ENCODE measurements around the gene AKTIP. TPM values are rescaled to one million over a fixed set of nuclear protein-coding genes. Genes with fewer than 3 reads are reported as not detected.
"Not testable (repeated sequence)": the region's sequence is repeated elsewhere in the genome, so short reads cannot be mapped to it uniquely, and the experiment has no call there.

Gene AKTIP
- total RNA-seq, 1 donor from 2014 or later, result 63.1 TPM

DNA sequence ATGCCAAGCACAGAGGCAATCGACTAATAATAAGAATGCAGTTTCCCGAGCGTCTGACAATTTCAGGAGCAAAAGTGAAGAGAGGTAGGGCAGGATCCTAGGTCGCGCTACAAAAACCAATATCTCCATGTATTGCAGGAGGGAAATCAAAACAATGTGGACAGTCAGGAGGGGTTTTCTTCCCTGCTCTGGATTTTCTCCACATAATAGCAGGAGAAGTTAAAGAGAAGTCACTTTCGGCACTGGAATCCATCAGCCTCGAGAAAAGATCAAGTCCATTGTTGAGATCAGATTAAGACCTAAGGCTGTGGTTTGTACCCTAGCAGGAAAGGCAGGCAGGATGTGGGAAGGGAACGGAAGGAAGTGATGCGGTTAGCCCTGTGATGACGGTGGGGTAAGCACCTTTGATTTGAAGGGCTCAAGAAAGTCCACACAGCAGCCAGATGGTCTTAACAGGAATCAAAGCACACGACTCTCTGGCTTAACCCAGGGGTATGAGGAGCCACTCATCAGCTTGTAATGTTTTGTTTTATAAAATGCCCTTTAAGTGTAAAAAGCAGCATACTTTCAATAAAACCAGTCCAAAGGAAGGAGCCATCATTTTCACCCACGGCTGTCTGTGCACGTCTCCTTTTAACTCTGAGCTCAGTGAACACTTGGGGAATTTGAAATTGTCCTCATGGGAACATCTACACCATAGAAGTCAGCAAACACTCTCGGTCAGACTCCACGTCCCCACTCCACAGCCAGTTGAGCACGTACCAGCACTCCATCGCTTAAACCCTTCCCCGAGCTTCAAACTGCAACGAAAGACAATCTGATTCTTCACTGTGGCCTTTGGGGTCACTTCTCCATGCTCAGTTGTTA is 15.8 kb upstream of the AKTIP start:
- intact Hi-C loops (cut with DNase I), result no loop called here
- peak; percentile 91 for DNase-seq (ENCODE audit: low spot score)

- DNase-seq (ENCODE audit: low spot score), result no peak
Observed at GRCh38 chr16:53517851-53518250, 14.8 kb upstream of the AKTIP start.

GRCh38 chr16:53515811-53516210 is 12.8 kb upstream of the AKTIP start:
- no peak for DNase-seq (ENCODE audit: low spot score)
- intact Hi-C loops (cut with DNase I), result no loop called here

More at GRCh38 chr16:53517851-53518250, 14.8 kb upstream of the AKTIP start:
- intact Hi-C loops (cut with DNase I), result no loop called here

DNA sequence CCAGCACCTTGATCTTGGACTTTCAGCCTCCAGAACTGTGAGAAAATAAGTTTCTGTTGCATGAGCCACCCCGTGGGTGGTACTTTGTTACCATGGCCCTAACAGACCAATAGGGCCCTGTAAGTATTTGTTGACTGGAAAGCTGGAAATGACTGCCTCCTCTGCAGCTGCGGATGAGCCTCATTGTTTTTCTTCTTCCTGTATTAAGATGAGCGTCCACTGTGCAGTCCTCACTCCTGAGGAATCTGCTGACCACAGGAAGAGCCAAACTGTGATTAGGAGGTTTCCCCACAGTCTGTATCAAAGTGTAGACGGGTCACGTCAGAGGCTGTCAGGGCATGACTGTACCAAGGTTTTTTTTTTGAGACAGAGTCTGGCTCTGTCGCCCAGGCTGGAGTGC is 12.2 kb upstream of the AKTIP start:
- intact Hi-C loops (cut with DNase I), result no loop called here
- DNase-seq (ENCODE audit: low spot score), result no peak

DNA sequence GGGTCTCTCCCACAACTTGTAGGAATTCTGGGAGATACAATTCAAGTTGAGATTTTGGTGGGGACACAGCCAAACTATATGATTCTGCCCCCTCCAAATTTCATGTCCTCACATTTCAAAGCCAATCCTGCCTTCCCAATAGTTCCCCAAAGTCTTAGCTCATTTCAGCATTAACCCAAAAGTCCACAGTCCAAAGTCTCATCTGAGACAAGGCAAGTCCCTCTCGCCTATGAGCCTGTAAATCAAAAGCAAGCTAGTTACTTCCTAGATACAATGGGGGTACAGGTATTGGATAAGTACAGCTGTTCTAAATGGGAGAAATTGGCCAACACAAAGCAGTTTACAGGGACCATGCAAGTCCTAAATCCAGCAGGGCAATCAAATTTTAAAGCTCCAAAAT is 9.8 kb upstream of the AKTIP start:
- DNase-seq (ENCODE audit: low spot score); intact Hi-C loops (cut with DNase I): not testable (repeated sequence)

- intact Hi-C loops (cut with DNase I), result no loop called here
- no peak for DNase-seq (ENCODE audit: low spot score)
Observed at GRCh38 chr16:53511403-53512280, 8.6 kb upstream of the AKTIP start.

DNA sequence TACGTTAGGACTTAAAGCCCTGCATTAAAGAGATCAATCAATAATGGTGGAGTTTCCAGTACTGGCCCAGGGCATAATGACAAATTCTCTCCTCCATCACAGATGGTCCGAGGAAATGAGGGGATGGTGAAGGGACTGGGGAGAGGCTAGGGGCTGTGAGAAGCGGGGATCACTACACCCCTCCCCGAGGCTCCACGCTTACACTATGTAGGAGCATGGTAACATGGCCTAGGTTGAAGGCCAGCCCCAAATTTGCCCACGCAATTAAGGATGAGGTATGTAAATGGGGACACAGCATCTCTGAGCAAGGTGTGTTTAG is 8.0 kb upstream of the AKTIP start:
- no peak for DNase-seq (ENCODE audit: low spot score)
- intact Hi-C loops (cut with DNase I), result no loop called here

- DNase-seq (ENCODE audit: low spot score), result no peak
- intact Hi-C loops (cut with DNase I), result no loop called here
Observed at GRCh38 chr16:53510704-53511070, 7.7 kb upstream of the AKTIP start.

GRCh38 chr16:53509906-53510703 is 7.1 kb upstream of the AKTIP start:
- intact Hi-C loops (cut with DNase I), result no loop called here
- peak; percentile 90 for DNase-seq (ENCODE audit: low spot score)

- intact Hi-C loops (cut with DNase I), result no loop called here
Observed at GRCh38 chr16:53507464-53508179, 4.6 kb upstream of the AKTIP start.

DNA sequence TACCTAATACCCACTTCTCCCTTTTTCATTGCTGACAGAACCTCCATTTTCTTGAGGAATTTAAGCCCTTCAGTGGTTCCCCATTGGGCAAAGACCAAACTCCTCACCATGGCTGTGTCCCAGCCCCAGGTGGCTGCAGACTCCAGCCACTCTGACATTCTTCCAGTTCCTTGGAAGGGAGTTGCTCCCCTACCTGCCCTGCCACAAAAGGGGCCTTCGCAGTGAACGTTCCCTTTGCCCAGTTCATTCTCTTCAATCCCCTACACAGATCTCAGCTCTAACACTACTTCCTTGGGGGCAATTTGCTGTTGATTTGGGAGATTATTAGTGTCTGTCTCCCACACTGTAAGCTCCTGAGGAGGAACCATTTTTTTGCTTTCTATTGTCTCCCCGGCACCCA is 3.2 kb upstream of the AKTIP start:
- no peak for DNase-seq (ENCODE audit: low spot score)
- intact Hi-C loops (cut with DNase I), result no loop called here

More at GRCh38 chr16:53507464-53508179, 4.6 kb upstream of the AKTIP start:
- DNase-seq (ENCODE audit: low spot score), result no peak

GRCh38 chr16:53504665-53505064 is 1.7 kb upstream of the AKTIP start:
- no peak for DNase-seq (ENCODE audit: low spot score)

GRCh38 chr16:53503991-53504663 is 1.1 kb upstream of the AKTIP start:
- DNase-seq (ENCODE audit: low spot score), result no peak
- intact Hi-C loops (cut with DNase I), result loop anchor here (2.0 kb wide), 1 partner anchor 69 kb away; the partner anchor contains the start of gene RBL2

More at GRCh38 chr16:53504665-53505064, 1.7 kb upstream of the AKTIP start:
- intact Hi-C loops (cut with DNase I), result no loop called here

DNA sequence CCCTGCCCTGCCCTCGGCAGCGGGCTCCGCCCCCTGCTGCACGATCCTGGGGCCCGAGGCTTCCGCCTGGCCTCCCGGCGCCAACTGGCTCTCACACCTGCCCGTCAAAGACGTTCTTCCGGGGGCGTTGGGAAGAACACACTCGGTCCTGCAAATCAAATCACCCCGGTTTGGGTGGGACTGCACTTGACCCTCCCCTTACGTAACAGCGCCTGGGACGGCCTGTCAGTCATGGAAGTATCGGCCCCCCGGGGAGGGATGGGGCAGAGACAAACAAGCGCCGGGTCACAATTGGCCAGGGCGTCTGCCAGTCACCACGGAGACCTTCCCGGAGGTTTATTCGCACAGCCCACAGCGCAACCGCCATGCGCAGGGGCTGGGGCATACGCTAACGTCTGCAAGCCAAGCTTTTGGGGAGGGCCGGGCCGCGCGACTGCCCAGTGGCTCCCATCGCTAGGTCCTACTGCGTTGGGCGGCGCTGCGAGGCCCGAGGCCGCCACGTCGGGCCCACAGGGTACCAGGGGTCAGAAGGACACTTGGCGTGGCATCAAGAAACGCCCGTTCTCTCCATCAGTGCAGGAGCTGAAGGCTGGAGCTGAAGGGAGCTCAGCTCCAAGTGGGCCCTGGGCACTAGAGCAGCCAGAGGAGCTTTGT is 388 bp upstream of the AKTIP start:
- peak; percentile 100 for DNase-seq (ENCODE audit: low spot score)
- intact Hi-C loops (cut with DNase I), result loop anchor here (2.0 kb wide), 1 partner anchor 69 kb away; the partner anchor contains the start of gene RBL2

GRCh38 chr16:53501216-53501859 is 1.7 kb downstream of the AKTIP start:
- DNase-seq (ENCODE audit: low spot score), result no peak
- intact Hi-C loops (cut with DNase I), result no loop called here

- no peak for DNase-seq (ENCODE audit: low spot score)
- intact Hi-C loops (cut with DNase I), result no loop called here
Observed at GRCh38 chr16:53498984-53499383, 4.0 kb downstream of the AKTIP start.

DNA sequence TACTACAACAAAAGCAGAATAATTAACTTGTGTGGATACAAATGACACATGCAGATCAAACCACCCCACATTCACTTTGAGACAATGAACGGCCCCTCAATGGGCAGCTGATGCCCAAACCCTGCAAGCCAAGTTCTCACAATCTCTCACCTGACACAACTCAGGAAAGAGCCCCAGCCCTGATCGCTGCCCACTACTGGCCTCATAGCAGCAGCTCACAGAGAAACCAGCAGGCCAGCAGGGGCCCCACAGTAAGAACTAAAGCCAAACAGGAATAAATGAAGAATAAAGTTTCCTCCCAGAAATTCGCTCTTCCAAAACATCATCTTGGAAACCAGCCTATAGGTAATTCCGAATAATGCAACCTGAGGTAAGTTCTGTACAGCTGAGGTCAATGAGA is 7.7 kb downstream of the AKTIP start:
- intact Hi-C loops (cut with DNase I), result no loop called here

GRCh38 chr16:53494636-53495035 is 8.4 kb downstream of the AKTIP start:
- no peak for DNase-seq (ENCODE audit: low spot score)
- intact Hi-C loops (cut with DNase I), result no loop called here

More for the DNA sequence above, 7.7 kb downstream of the AKTIP start:
- no peak for DNase-seq (ENCODE audit: low spot score)

All from cardiac septum (tissue), 1 donor.